Esophagus (tissue), 2 donors: Measurements from ENCODE around the gene MMP14. TPM values are rescaled to one million over a fixed set of nuclear protein-coding genes. Genes with fewer than 3 reads are reported as not detected.
"Not testable (repeated sequence)": the region's sequence is repeated elsewhere in the genome, so short reads cannot be mapped to it uniquely, and the experiment has no call there.

Experiments
- H3K27ac ChIP-seq, 2 donors: one replicate each; pipeline ENCODE4 v1.5.1; 2013; ENCODE audit warnings: low read depth in 2 of 2, mild to moderate bottlenecking in 2 of 2, inconsistent platforms in 1 of 2, low read length in 1 of 2, moderate library complexity in 1 of 2
- H3K27me3 ChIP-seq, 2 donors: one replicate each; pipeline ENCODE4 v1.6.1; 2013; ENCODE audit warnings: low read length in 2 of 2, control low read depth in 1 of 2, mild to moderate bottlenecking in 1 of 2; ENCODE audit not compliant: insufficient read depth in 2 of 2, control insufficient read depth in 1 of 2
- H3K36me3 ChIP-seq, 2 donors: one replicate each; pipeline ENCODE4 v1.6.1; 2013; ENCODE audit warnings: low read length in 1 of 2; ENCODE audit not compliant: control insufficient read depth in 2 of 2, insufficient read depth in 2 of 2
- H3K4me1 ChIP-seq, 2 donors: one replicate each; pipeline ENCODE4 v1.6.1; 2013; ENCODE audit warnings: low read length in 1 of 2; ENCODE audit not compliant: control insufficient read depth in 2 of 2, insufficient read depth in 2 of 2
- H3K4me3 ChIP-seq, 2 donors: one replicate each; pipeline ENCODE4 v1.5.1; 2013; ENCODE audit warnings: low read length in 2 of 2, mild to moderate bottlenecking in 2 of 2, low read depth in 1 of 2, moderate library complexity in 1 of 2
- H3K9me3 ChIP-seq, 2 donors: one replicate each; pipeline ENCODE4 v1.6.1; 2013; ENCODE audit warnings: mild to moderate bottlenecking in 2 of 2, low read depth in 1 of 2, low read length in 1 of 2, moderate library complexity in 1 of 2; ENCODE audit not compliant: control insufficient read depth in 2 of 2, insufficient read depth in 1 of 2
- WGBS, 2 donors: extraction: QIAGEN DNeasy Blood & Tissue Kit; methylation state at CpG; one replicate each; pipeline ENCODE4 v1.1.7; 2013; 5-methylcytosine and 5-hydroxymethylcytosine counted together
- polyA plus RNA-seq, 2 donors: library from polyadenylated mRNA; stranded (reverse); fragments of 200-250 nt; gene quantifications; one replicate each; pipeline ENCODE4 v1.2.3, GENCODE V29; 2013
- donor health status: healthy with polysubstance abuse.
- donor health status: Bipolar disorder and iron deficiency.

The MMP14 gene
- polyA plus RNA-seq, 2 donors, result 54.1 to 81.6 TPM

GRCh38 chr14:22854296-22854695 lies 17.9 kb downstream of the MMP14 start:
- H3K4me1 ChIP-seq, result peaks cover 4 to 17% of the 10 kb centered on the region in 2 donors
- H3K27ac ChIP-seq, H3K27me3 ChIP-seq, H3K36me3 ChIP-seq, H3K4me3 ChIP-seq, H3K9me3 ChIP-seq: not testable (repeated sequence)
- 94 to 96% methylated on average over 11 of the region's 11 CpGs for WGBS, 2 donors

GRCh38 chr14:22854963-22855724 lies 18.8 kb downstream of the MMP14 start:
- H3K27ac ChIP-seq, result no peak overlapping the region
- H3K4me3 ChIP-seq, result no peak overlapping the region
- no peaks in the 10 kb centered on the region for H3K27me3 ChIP-seq
- 86 to 93% methylated on average over 8 of the region's 8 CpGs for WGBS, 2 donors
- no peaks in the 10 kb centered on the region for H3K9me3 ChIP-seq
- H3K4me1 ChIP-seq, result peaks cover 4 to 12% of the 10 kb centered on the region in 2 donors
- H3K36me3 ChIP-seq, result no peaks in the 10 kb centered on the region

GRCh38 chr14:22856428-22856827 lies 20.0 kb downstream of the MMP14 start:
- no peaks in the 10 kb centered on the region for H3K9me3 ChIP-seq
- H3K4me3 ChIP-seq, result no peak overlapping the region
- no peak overlapping the region for H3K27ac ChIP-seq
- no peaks in the 10 kb centered on the region for H3K27me3 ChIP-seq
- 92 to 95% methylated on average over 5 of the region's 5 CpGs for WGBS, 2 donors
- H3K36me3 ChIP-seq, result no peaks in the 10 kb centered on the region
- H3K4me1 ChIP-seq, result peaks cover 2 to 4% of the 10 kb centered on the region in 2 donors

GRCh38 chr14:22860377-22860776 lies 24.0 kb downstream of the MMP14 start:
- H3K36me3 ChIP-seq, H3K4me3 ChIP-seq, H3K27ac ChIP-seq, H3K27me3 ChIP-seq, H3K9me3 ChIP-seq, H3K4me1 ChIP-seq: not testable (repeated sequence)
- WGBS, 2 donors, result 55 to 64% methylated on average over 3 of the region's 3 CpGs

GRCh38 chr14:22861651-22862050 lies 25.3 kb downstream of the MMP14 start:
- no peak overlapping the region for H3K4me3 ChIP-seq
- no peaks in the 10 kb centered on the region for H3K36me3 ChIP-seq
- H3K9me3 ChIP-seq, result peaks cover 0 to 4% of the 10 kb centered on the region in 2 donors
- no peak overlapping the region for H3K27ac ChIP-seq
- H3K27me3 ChIP-seq, result no peaks in the 10 kb centered on the region
- H3K4me1 ChIP-seq, result peaks cover 0 to 2% of the 10 kb centered on the region in 2 donors

- peaks cover 0 to 4% of the 10 kb centered on the region in 2 donors for H3K9me3 ChIP-seq
- H3K4me3 ChIP-seq, result no peak overlapping the region
- H3K27me3 ChIP-seq, result no peaks in the 10 kb centered on the region
- peaks cover 0 to 2% of the 10 kb centered on the region in 2 donors for H3K4me1 ChIP-seq
- no peak overlapping the region for H3K27ac ChIP-seq
- 85 to 88% methylated on average over 4 of the region's 4 CpGs for WGBS, 2 donors
- no peaks in the 10 kb centered on the region for H3K36me3 ChIP-seq
Observed at GRCh38 chr14:22864979-22865378, 28.6 kb downstream of the MMP14 start.

GRCh38 chr14:22865424-22866405 lies 29.3 kb downstream of the MMP14 start:
- peaks cover 0 to 4% of the 10 kb centered on the region in 2 donors for H3K9me3 ChIP-seq
- WGBS, 2 donors, result 64 to 66% methylated on average over 6 of the region's 6 CpGs
- no peaks in the 10 kb centered on the region for H3K36me3 ChIP-seq
- H3K4me3 ChIP-seq, result no peak overlapping the region
- H3K27me3 ChIP-seq, result no peaks in the 10 kb centered on the region
- no peak overlapping the region for H3K27ac ChIP-seq
- peaks cover 0 to 2% of the 10 kb centered on the region in 2 donors for H3K4me1 ChIP-seq

- H3K36me3 ChIP-seq, result no peaks in the 10 kb centered on the region
- H3K27ac ChIP-seq, result no peak overlapping the region
- peaks cover 0 to under 1% of the 10 kb centered on the region in 2 donors for H3K9me3 ChIP-seq
- H3K4me1 ChIP-seq, result peaks cover 0 to 2% of the 10 kb centered on the region in 2 donors
- 97% methylated on average over 5 of the region's 5 CpGs for WGBS, 2 donors
- H3K27me3 ChIP-seq, result no peaks in the 10 kb centered on the region
- no peak overlapping the region for H3K4me3 ChIP-seq
Observed at GRCh38 chr14:22866874-22867273, 30.5 kb downstream of the MMP14 start.

GRCh38 chr14:22870811-22871223 lies 34.4 kb downstream of the MMP14 start:
- peaks cover 0 to 5% of the 10 kb centered on the region in 2 donors for H3K4me1 ChIP-seq
- H3K36me3 ChIP-seq, result peaks cover 6 to 17% of the 10 kb centered on the region in 2 donors
- H3K27me3 ChIP-seq, result no peaks in the 10 kb centered on the region
- no peaks in the 10 kb centered on the region for H3K9me3 ChIP-seq
- H3K4me3 ChIP-seq, result peak overlapping the region in 1 of 2 donors; percentile 98
- H3K27ac ChIP-seq, result peak overlapping the region; percentile 99 to 100
- WGBS, 2 donors, result 0% methylated on average over 1 of the region's 1 CpG
